GM23338 (cell line): ENCODE data around the gene ACRBP. TPM values are rescaled to one million over a fixed set of nuclear protein-coding genes. Genes with fewer than 3 reads are reported as not detected.

Experiments
- ATAC-seq: fragments of 200-7000 bp; cut with Tn5 transposase; 3 replicates; pipeline ENCODE4 v1.9.1; 2020
- DNase-seq: peaks from one replicate; pipeline ENCODE4 v3.0.0-alpha.2; 2015; ENCODE audit warnings: low spot score
- H2AFZ ChIP-seq: fragments of 200-600 bp; sonication (generic); 2 replicates; pipeline ENCODE4 v1.8.0; 2016; ENCODE audit warnings: antibody characterized with exemption, mild to moderate bottlenecking, moderate library complexity
- H3F3A ChIP-seq: fragments of 200-600 bp; sonication (generic); replicated peaks from 2 replicates; pipeline ENCODE4 v1.8.0; 2017; ENCODE audit warnings: antibody characterized with exemption, mixed run types, low read depth
- H3K27ac ChIP-seq: fragments of 200-600 bp; sonication (generic); 2 replicates; pipeline ENCODE4 v1.6.1; 2016; ENCODE audit warnings: low read depth
- H3K27me3 ChIP-seq: fragments of 200-600 bp; sonication (generic); 2 replicates; pipeline ENCODE4 v1.8.0; 2016; ENCODE audit warnings: mild to moderate bottlenecking, mixed run types, moderate library complexity; ENCODE audit not compliant: insufficient read depth
- H3K36me3 ChIP-seq: fragments of 200-600 bp; sonication (generic); 2 replicates; pipeline ENCODE4 v1.8.0; 2016; ENCODE audit warnings: mild to moderate bottlenecking; ENCODE audit not compliant: insufficient read depth
- H3K4me1 ChIP-seq: fragments of 200-600 bp; sonication (generic); 2 replicates; pipeline ENCODE4 v1.8.0; 2016; ENCODE audit warnings: mild to moderate bottlenecking, moderate library complexity; ENCODE audit not compliant: insufficient read depth
- H3K4me2 ChIP-seq: fragments of 200-600 bp; sonication (generic); 2 replicates; pipeline ENCODE4 v1.7.1; 2017; ENCODE audit warnings: mixed run types
- H3K4me3 ChIP-seq: fragments of 200-600 bp; sonication (generic); 2 replicates; pipeline ENCODE4 v1.6.1; 2016; ENCODE audit warnings: mixed run types
- H3K79me2 ChIP-seq: fragments of 200-600 bp; sonication (generic); replicated peaks from 2 replicates; pipeline ENCODE4 v1.8.0; 2017; ENCODE audit warnings: mild to moderate bottlenecking; ENCODE audit not compliant: insufficient read depth
- H3K9me2 ChIP-seq: fragments of 200-600 bp; sonication (generic); 2 replicates; pipeline ENCODE4 v1.8.0; 2017; ENCODE audit not compliant: insufficient read depth
- H4K20me1 ChIP-seq: fragments of 200-600 bp; sonication (generic); replicated peaks from 2 replicates; pipeline ENCODE4 v1.8.0; 2017; ENCODE audit warnings: mild to moderate bottlenecking; ENCODE audit not compliant: insufficient read depth
- H3K27ac Mint-ChIP-seq: 2 replicates; pipeline ENCODE4 v1.8.0; 2020; ENCODE audit warnings: inconsistent platforms, mild to moderate bottlenecking, moderate library complexity, mixed read lengths
- H3K27me3 Mint-ChIP-seq: 3 replicates; pipeline ENCODE4 v1.8.0; 2022; ENCODE audit warnings: low read depth, mild to moderate bottlenecking, moderate library complexity, mixed read lengths, inconsistent platforms; ENCODE audit not compliant: insufficient read depth, poor library complexity
- H3K36me3 Mint-ChIP-seq: 3 replicates; pipeline ENCODE4 v1.8.0; 2021; ENCODE audit warnings: low read depth, mild to moderate bottlenecking, inconsistent platforms, moderate library complexity, mixed read lengths
- H3K4me1 Mint-ChIP-seq: 3 replicates; pipeline ENCODE4 v1.8.0; 2020; ENCODE audit warnings: mild to moderate bottlenecking, inconsistent platforms, mixed read lengths
- H3K4me3 Mint-ChIP-seq: 3 replicates; pipeline ENCODE4 v1.8.0; 2021; ENCODE audit warnings: moderate library complexity, mild to moderate bottlenecking, inconsistent platforms, mixed read lengths
- H3K9me3 Mint-ChIP-seq: 3 replicates; pipeline ENCODE4 v1.8.0; 2020; ENCODE audit warnings: moderate library complexity, mild to moderate bottlenecking, inconsistent platforms, mixed read lengths
- CREB1 ChIP-seq: fragments of 250-450 bp; sonication (Bioruptor Pico); IDR thresholded peaks from 2 replicates; pipeline ENCODE4 v1.5.0; 2020; ENCODE audit warnings: low read depth, mild to moderate bottlenecking, moderate library complexity
- CTCF ChIP-seq, 2 experiments: fragments of 200-600 bp in 1 of 2; sonication (generic) in 1 of 2; conservative IDR thresholded peaks; 2 replicates each; pipeline versions ENCODE4 v1.5.1 to v1.6.1; 2016 to 2017; ENCODE audit warnings: antibody characterized with exemption in 2 of 2, low read depth in 2 of 2, mild to moderate bottlenecking in 2 of 2, moderate library complexity in 1 of 2
- EZH2 ChIP-seq: fragments of 200-600 bp; sonication (generic); IDR thresholded peaks from one replicate; pipeline ENCODE4 v1.8.0; 2017; ENCODE audit warnings: antibody characterized with exemption, mild to moderate bottlenecking, low read depth; ENCODE audit not compliant: unreplicated experiment
- EZH2phosphoT487 ChIP-seq: fragments of 200-600 bp; sonication (generic); IDR thresholded peaks from one replicate; pipeline ENCODE4 v1.8.1; 2018; ENCODE audit warnings: antibody characterized with exemption; ENCODE audit not compliant: unreplicated experiment
- JUNB ChIP-seq: IDR thresholded peaks from one replicate; pipeline ENCODE4 v1.6.1; 2016; ENCODE audit warnings: antibody characterized with exemption; ENCODE audit not compliant: unreplicated experiment
- NANOG ChIP-seq: IDR thresholded peaks from 2 replicates; pipeline ENCODE4 v1.6.1; 2016; ENCODE audit warnings: antibody characterized with exemption, borderline replicate concordance
- POLR2AphosphoS5 ChIP-seq: IDR thresholded peaks from 2 replicates; pipeline ENCODE4 v1.6.1; 2016; ENCODE audit warnings: antibody characterized with exemption, low read depth
- STAT1 ChIP-seq: IDR thresholded peaks from one replicate; pipeline ENCODE4 v1.6.1; 2016; ENCODE audit warnings: antibody characterized with exemption; ENCODE audit not compliant: unreplicated experiment
- ZNF114 ChIP-seq: fragments of 250-450 bp; sonication (Bioruptor Pico); IDR thresholded peaks from 2 replicates; pipeline ENCODE4 v1.5.0; 2020; ENCODE audit warnings: mild to moderate bottlenecking, moderate library complexity
- ZNF331 ChIP-seq: fragments of 250-450 bp; sonication (Bioruptor Pico); IDR thresholded peaks from 2 replicates; pipeline ENCODE4 v1.5.0; 2020; ENCODE audit warnings: low read depth, mild to moderate bottlenecking, moderate library complexity
- polyA plus RNA-seq: library from polyadenylated mRNA; unstranded; fragments of >200 nt; fragmentation: Nextera tagmentation; extraction: Ambion mirVana; gene quantifications from 2 replicates; pipeline ENCODE4 v1.2.1, GENCODE V29; 2016
- total RNA-seq: library from RNA; depleted of rRNA; stranded (reverse); fragments of >200 nt; shearing (Covaris generic); gene quantifications from 2 replicates; pipeline ENCODE4 v1.2.3, GENCODE V29; 2014
- TF ChIP-seq, protein P1 (sequence below): IDR thresholded peaks from one replicate; pipeline ENCODE4 v1.6.1; 2018; ENCODE audit warnings: antibody characterized with exemption; ENCODE audit not compliant: unreplicated experiment
- TF ChIP-seq, protein P2 (sequence below): fragments of 250-450 bp; sonication (Bioruptor Pico); IDR thresholded peaks from 2 replicates; pipeline ENCODE4 v1.5.0; 2020; ENCODE audit warnings: mild to moderate bottlenecking, moderate library complexity
- TF ChIP-seq, protein P3 (sequence below): IDR thresholded peaks from 2 replicates; pipeline ENCODE4 v1.6.1; 2016; ENCODE audit warnings: antibody characterized with exemption

Gene ACRBP
- total and polyA plus RNA-seq, 2 experiments from 2014 or later: 0.70 to 2.2 TPM

- Mint-ChIP-seq H3K9me3 (no peaks in the 10 kb centered on the region; the same call in 2 of the 3 replicates), H3K4me3 (peak overlapping the region; percentile 58), H3K27me3 (peaks cover 16% of the 10 kb centered on the region), H3K4me1 (peaks cover 39% of the 10 kb centered on the region), H3K36me3 (no peaks in the 10 kb centered on the region; the same call in 2 of the 3 replicates), H3K27ac (peak overlapping the region; percentile 46)
- Histone ChIP-seq H3K4me2 (peak overlapping the region; percentile 42; the same call in 1 of the 2 replicates), H3K4me3 (peak overlapping the region; percentile 57), H3K4me1 (peaks cover 27% of the 10 kb centered on the region), H3K9me2 (peaks cover 7% of the 10 kb centered on the region), H3F3A (peaks cover 18% of the 10 kb centered on the region; the same call in 1 of the 2 replicates), H3K27ac (peak overlapping the region; percentile 77), H3K27me3 (peaks cover 9% of the 10 kb centered on the region), H4K20me1 (no peaks in the 10 kb centered on the region), H2AFZ (no peak overlapping the region), H3K79me2 (no peaks in the 10 kb centered on the region), H3K36me3 (no peaks in the 10 kb centered on the region)
- ATAC-seq (peak; percentile 78), DNase-seq (peak; percentile 95)
- TF ChIP-seq, protein P1, sequence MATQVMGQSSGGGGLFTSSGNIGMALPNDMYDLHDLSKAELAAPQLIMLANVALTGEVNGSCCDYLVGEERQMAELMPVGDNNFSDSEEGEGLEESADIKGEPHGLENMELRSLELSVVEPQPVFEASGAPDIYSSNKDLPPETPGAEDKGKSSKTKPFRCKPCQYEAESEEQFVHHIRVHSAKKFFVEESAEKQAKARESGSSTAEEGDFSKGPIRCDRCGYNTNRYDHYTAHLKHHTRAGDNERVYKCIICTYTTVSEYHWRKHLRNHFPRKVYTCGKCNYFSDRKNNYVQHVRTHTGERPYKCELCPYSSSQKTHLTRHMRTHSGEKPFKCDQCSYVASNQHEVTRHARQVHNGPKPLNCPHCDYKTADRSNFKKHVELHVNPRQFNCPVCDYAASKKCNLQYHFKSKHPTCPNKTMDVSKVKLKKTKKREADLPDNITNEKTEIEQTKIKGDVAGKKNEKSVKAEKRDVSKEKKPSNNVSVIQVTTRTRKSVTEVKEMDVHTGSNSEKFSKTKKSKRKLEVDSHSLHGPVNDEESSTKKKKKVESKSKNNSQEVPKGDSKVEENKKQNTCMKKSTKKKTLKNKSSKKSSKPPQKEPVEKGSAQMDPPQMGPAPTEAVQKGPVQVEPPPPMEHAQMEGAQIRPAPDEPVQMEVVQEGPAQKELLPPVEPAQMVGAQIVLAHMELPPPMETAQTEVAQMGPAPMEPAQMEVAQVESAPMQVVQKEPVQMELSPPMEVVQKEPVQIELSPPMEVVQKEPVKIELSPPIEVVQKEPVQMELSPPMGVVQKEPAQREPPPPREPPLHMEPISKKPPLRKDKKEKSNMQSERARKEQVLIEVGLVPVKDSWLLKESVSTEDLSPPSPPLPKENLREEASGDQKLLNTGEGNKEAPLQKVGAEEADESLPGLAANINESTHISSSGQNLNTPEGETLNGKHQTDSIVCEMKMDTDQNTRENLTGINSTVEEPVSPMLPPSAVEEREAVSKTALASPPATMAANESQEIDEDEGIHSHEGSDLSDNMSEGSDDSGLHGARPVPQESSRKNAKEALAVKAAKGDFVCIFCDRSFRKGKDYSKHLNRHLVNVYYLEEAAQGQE: no peak
- no peak for TF ChIP-seq EZH2
- 0 out of 2 replicates have a peak, but pooled peaks have one; percentile 7 for TF ChIP-seq ZNF114 (CRISPR knock-in tag)
- no peak for TF ChIP-seq STAT1
- TF ChIP-seq CREB1 (CRISPR knock-in tag): 0 out of 2 replicates have a peak, but pooled peaks have one; percentile 9
- TF ChIP-seq JUNB: no peak
- no peak for TF ChIP-seq EZH2phosphoT487
- no peak for TF ChIP-seq NANOG
- TF ChIP-seq, protein P2, sequence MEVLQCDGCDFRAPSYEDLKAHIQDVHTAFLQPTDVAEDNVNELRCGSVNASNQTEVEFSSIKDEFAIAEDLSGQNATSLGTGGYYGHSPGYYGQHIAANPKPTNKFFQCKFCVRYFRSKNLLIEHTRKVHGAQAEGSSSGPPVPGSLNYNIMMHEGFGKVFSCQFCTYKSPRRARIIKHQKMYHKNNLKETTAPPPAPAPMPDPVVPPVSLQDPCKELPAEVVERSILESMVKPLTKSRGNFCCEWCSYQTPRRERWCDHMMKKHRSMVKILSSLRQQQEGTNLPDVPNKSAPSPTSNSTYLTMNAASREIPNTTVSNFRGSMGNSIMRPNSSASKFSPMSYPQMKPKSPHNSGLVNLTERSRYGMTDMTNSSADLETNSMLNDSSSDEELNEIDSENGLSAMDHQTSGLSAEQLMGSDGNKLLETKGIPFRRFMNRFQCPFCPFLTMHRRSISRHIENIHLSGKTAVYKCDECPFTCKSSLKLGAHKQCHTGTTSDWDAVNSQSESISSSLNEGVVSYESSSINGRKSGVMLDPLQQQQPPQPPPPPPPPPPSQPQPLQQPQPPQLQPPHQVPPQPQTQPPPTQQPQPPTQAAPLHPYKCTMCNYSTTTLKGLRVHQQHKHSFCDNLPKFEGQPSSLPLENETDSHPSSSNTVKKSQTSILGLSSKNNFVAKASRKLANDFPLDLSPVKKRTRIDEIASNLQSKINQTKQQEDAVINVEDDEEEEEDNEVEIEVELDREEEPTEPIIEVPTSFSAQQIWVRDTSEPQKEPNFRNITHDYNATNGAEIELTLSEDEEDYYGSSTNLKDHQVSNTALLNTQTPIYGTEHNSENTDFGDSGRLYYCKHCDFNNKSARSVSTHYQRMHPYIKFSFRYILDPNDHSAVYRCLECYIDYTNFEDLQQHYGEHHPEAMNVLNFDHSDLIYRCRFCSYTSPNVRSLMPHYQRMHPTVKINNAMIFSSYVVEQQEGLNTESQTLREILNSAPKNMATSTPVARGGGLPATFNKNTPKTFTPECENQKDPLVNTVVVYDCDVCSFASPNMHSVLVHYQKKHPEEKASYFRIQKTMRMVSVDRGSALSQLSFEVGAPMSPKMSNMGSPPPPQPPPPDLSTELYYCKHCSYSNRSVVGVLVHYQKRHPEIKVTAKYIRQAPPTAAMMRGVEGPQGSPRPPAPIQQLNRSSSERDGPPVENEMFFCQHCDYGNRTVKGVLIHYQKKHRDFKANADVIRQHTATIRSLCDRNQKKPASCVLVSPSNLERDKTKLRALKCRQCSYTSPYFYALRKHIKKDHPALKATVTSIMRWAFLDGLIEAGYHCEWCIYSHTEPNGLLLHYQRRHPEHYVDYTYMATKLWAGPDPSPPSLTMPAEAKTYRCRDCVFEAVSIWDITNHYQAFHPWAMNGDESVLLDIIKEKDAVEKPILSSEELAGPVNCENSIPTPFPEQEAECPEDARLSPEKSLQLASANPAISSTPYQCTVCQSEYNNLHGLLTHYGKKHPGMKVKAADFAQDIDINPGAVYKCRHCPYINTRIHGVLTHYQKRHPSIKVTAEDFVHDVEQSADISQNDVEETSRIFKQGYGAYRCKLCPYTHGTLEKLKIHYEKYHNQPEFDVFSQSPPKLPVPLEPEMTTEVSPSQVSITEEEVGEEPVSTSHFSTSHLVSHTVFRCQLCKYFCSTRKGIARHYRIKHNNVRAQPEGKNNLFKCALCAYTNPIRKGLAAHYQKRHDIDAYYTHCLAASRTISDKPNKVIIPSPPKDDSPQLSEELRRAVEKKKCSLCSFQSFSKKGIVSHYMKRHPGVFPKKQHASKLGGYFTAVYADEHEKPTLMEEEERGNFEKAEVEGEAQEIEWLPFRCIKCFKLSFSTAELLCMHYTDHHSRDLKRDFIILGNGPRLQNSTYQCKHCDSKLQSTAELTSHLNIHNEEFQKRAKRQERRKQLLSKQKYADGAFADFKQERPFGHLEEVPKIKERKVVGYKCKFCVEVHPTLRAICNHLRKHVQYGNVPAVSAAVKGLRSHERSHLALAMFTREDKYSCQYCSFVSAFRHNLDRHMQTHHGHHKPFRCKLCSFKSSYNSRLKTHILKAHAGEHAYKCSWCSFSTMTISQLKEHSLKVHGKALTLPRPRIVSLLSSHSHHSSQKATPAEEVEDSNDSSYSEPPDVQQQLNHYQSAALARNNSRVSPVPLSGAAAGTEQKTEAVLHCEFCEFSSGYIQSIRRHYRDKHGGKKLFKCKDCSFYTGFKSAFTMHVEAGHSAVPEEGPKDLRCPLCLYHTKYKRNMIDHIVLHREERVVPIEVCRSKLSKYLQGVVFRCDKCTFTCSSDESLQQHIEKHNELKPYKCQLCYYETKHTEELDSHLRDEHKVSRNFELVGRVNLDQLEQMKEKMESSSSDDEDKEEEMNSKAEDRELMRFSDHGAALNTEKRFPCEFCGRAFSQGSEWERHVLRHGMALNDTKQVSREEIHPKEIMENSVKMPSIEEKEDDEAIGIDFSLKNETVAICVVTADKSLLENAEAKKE (CRISPR knock-in tag): peak; percentile 88
- TF ChIP-seq POLR2AphosphoS5: peak; percentile 53; the same call in 1 of the 2 replicates
- TF ChIP-seq, protein P3, sequence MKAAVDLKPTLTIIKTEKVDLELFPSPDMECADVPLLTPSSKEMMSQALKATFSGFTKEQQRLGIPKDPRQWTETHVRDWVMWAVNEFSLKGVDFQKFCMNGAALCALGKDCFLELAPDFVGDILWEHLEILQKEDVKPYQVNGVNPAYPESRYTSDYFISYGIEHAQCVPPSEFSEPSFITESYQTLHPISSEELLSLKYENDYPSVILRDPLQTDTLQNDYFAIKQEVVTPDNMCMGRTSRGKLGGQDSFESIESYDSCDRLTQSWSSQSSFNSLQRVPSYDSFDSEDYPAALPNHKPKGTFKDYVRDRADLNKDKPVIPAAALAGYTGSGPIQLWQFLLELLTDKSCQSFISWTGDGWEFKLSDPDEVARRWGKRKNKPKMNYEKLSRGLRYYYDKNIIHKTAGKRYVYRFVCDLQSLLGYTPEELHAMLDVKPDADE: no peak
- no peak for TF ChIP-seq ZNF331 (CRISPR knock-in tag)
- TF ChIP-seq CTCF (conservative IDR thresholded peaks at IDR 0.05; ENCODE audit: low read depth in 2 of 2): peak; percentile 42 to 44
These were observed 33.3 kb downstream of the ACRBP start for GRCh38 chr12:6613776-6614512.
